ENCODE measurements around the gene FARS2. TPM values are rescaled to one million over a fixed set of nuclear protein-coding genes. Genes with fewer than 3 reads are reported as not detected.

FARS2 gene
- total and polyA plus RNA-seq, 2 experiments from 2014 or later: 9.9 to 15.4 TPM

GRCh38 chr6:5314191-5314865 is 53.0 kb downstream of the FARS2 start:
- TF ChIP-seq EZH2 (IDR thresholded peaks at IDR 0.05; ENCODE audit: borderline replicate concordance): no peak
- no peak for TF ChIP-seq EZH2phosphoT487 (IDR thresholded peaks at IDR 0.05; ENCODE audit: low read depth, severe bottlenecking, unreplicated experiment)
- no peak for TF ChIP-seq CTCF (IDR thresholded peaks at IDR 0.05; ENCODE audit: poor library complexity)
- Histone ChIP-seq H3K4me3 (no peak overlapping the region), H3K27ac (no peak overlapping the region), H4K20me1 (ENCODE audit: insufficient read depth, poor library complexity, severe bottlenecking) (no peaks in the 10 kb centered on the region), H3K36me3 (replicated peaks; ENCODE audit: insufficient read depth, low read depth) (no peaks in the 10 kb centered on the region), H2AFZ (no peak overlapping the region), H3K27me3 (no peaks in the 10 kb centered on the region), H3K4me2 (no peak overlapping the region), H3K4me1 (ENCODE audit: insufficient read depth) (peaks cover 5% of the 10 kb centered on the region), H3K79me2 (peaks cover 2% of the 10 kb centered on the region), H3K9me2 (replicated peaks; ENCODE audit: insufficient read depth) (no peaks in the 10 kb centered on the region), H3K9me3 (ENCODE audit: low read depth) (no peaks in the 10 kb centered on the region)
- WGBS (ENCODE audit: low lambda C conversion rate, missing lambda C conversion rate): 92% methylated on average over 4 of the region's 4 CpGs
- DNase-seq (ENCODE audit: low spot score): no peak

DNA sequence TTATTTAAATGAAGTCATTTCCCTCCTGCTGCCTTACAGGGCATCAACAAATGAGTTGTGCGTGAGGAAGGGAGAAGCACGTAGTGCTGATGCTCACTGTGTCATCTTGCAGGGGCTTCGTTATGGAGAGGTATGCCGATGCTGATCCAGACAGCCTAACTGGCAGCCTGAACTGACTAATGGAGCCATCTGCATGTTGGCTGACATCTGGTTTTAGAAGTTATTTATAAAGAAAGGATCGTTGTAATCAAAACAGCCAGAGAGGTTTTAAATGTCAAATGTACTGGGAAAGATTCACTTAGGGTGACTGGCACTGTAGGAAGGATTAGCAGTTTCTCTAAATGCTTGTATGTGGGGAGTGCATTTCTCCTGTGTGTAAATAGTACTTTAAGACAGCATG is 54.6 kb downstream of the FARS2 start:
- Histone ChIP-seq H3K9me3 (ENCODE audit: low read depth) (no peaks in the 10 kb centered on the region), H4K20me1 (ENCODE audit: insufficient read depth, poor library complexity, severe bottlenecking) (no peaks in the 10 kb centered on the region), H3K36me3 (replicated peaks; ENCODE audit: insufficient read depth, low read depth) (no peaks in the 10 kb centered on the region), H3K27ac (peak overlapping the region; percentile 24), H3K27me3 (no peaks in the 10 kb centered on the region), H3K4me1 (ENCODE audit: insufficient read depth) (peaks cover 5% of the 10 kb centered on the region), H3K79me2 (peaks cover 2% of the 10 kb centered on the region), H2AFZ (no peak overlapping the region), H3K9me2 (replicated peaks; ENCODE audit: insufficient read depth) (no peaks in the 10 kb centered on the region), H3K4me3 (no peak overlapping the region), H3K4me2 (peak overlapping the region; percentile 8)
- TF ChIP-seq CTCF (IDR thresholded peaks at IDR 0.05; ENCODE audit: poor library complexity): no peak
- no peak for TF ChIP-seq EZH2 (IDR thresholded peaks at IDR 0.05; ENCODE audit: borderline replicate concordance)
- no peak for TF ChIP-seq EZH2phosphoT487 (IDR thresholded peaks at IDR 0.05; ENCODE audit: low read depth, severe bottlenecking, unreplicated experiment)
- 69% methylated on average over 5 of the region's 5 CpGs for WGBS (ENCODE audit: low lambda C conversion rate, missing lambda C conversion rate)
- DNase-seq (ENCODE audit: low spot score): peak; percentile 15

GRCh38 chr6:5316951-5317350 is 55.6 kb downstream of the FARS2 start:
- H4K20me1 ChIP-seq (ENCODE audit: insufficient read depth, poor library complexity, severe bottlenecking): no peaks in the 10 kb centered on the region
- no peaks in the 10 kb centered on the region for H3K9me3 ChIP-seq (ENCODE audit: low read depth)
- H3K79me2 ChIP-seq: peaks cover 2% of the 10 kb centered on the region
- WGBS (ENCODE audit: low lambda C conversion rate, missing lambda C conversion rate): 57% methylated on average over 4 of the region's 4 CpGs
- H2AFZ ChIP-seq: no peak overlapping the region
- TF ChIP-seq EZH2 (IDR thresholded peaks at IDR 0.05; ENCODE audit: borderline replicate concordance) (no peak), EZH2phosphoT487 (IDR thresholded peaks at IDR 0.05; ENCODE audit: low read depth, severe bottlenecking, unreplicated experiment) (no peak), CTCF (IDR thresholded peaks at IDR 0.05; ENCODE audit: poor library complexity) (no peak)
- no peaks in the 10 kb centered on the region for H3K36me3 ChIP-seq (replicated peaks; ENCODE audit: insufficient read depth, low read depth)
- no peak for DNase-seq (ENCODE audit: low spot score)
- H3K4me3 ChIP-seq: no peak overlapping the region
- H3K4me1 ChIP-seq (ENCODE audit: insufficient read depth): peaks cover 5% of the 10 kb centered on the region
- peak overlapping the region; percentile 42 for H3K27ac ChIP-seq
- no peaks in the 10 kb centered on the region for H3K9me2 ChIP-seq (replicated peaks; ENCODE audit: insufficient read depth)
- no peaks in the 10 kb centered on the region for H3K27me3 ChIP-seq
- peak overlapping the region; percentile 33 for H3K4me2 ChIP-seq

Measured in hepatocyte (in vitro differentiated cells).